IPS-20b (cell line): ENCODE results near the gene PRIMA1.

Experiments
- H3K27ac ChIP-seq: one replicate; pipeline ENCODE4 v1.5.1; 2013; ENCODE audit warnings: low read length
- H3K27me3 ChIP-seq: 2 replicates; pipeline ENCODE4 v1.6.1; 2013; ENCODE audit warnings: mild to moderate bottlenecking, low read length, inconsistent platforms; ENCODE audit not compliant: insufficient read depth
- H3K36me3 ChIP-seq: 2 replicates; pipeline ENCODE4 v1.6.1; 2013; ENCODE audit warnings: low read depth, mild to moderate bottlenecking, inconsistent platforms, low read length, moderate library complexity; ENCODE audit not compliant: insufficient read depth
- H3K4me1 ChIP-seq: 2 replicates; pipeline ENCODE4 v1.6.1; 2013; ENCODE audit warnings: mild to moderate bottlenecking, control low read depth, inconsistent platforms, low read length, moderate library complexity; ENCODE audit not compliant: insufficient read depth
- H3K4me3 ChIP-seq: 2 replicates; pipeline ENCODE4 v1.5.1; 2013; ENCODE audit warnings: mild to moderate bottlenecking, low read length, inconsistent platforms
- H3K9ac ChIP-seq: 2 replicates; pipeline ENCODE4 v1.6.1; 2013; ENCODE audit warnings: low read depth, mild to moderate bottlenecking, inconsistent platforms, low read length, moderate library complexity
- H3K9me3 ChIP-seq: 2 replicates; pipeline ENCODE4 v1.6.1; 2013; ENCODE audit warnings: mild to moderate bottlenecking, low read depth, low read length, inconsistent platforms; ENCODE audit not compliant: insufficient read depth

PRIMA1 gene

GRCh38 chr14:93775744-93776143, 12.5 kb downstream of the PRIMA1 start:
- Histone ChIP-seq H3K36me3 (peaks cover 8% of the 10 kb centered on the region; the same call in 1 of the 2 replicates), H3K27me3 (no peaks in the 10 kb centered on the region), H3K4me3 (no peak overlapping the region), H3K9ac (no peak overlapping the region), H3K27ac (no peak overlapping the region), H3K9me3 (no peaks in the 10 kb centered on the region), H3K4me1 (no peaks in the 10 kb centered on the region)

GRCh38 chr14:93775158-93775557, 13.1 kb downstream of the PRIMA1 start:
- H3K36me3 ChIP-seq: peaks cover 8% of the 10 kb centered on the region; the same call in 1 of the 2 replicates
- H3K27me3 ChIP-seq: no peaks in the 10 kb centered on the region
- no peak overlapping the region for H3K4me3 ChIP-seq
- no peak overlapping the region for H3K27ac ChIP-seq
- no peaks in the 10 kb centered on the region for H3K9me3 ChIP-seq
- H3K4me1 ChIP-seq: no peaks in the 10 kb centered on the region
- H3K9ac ChIP-seq: no peak overlapping the region

DNA sequence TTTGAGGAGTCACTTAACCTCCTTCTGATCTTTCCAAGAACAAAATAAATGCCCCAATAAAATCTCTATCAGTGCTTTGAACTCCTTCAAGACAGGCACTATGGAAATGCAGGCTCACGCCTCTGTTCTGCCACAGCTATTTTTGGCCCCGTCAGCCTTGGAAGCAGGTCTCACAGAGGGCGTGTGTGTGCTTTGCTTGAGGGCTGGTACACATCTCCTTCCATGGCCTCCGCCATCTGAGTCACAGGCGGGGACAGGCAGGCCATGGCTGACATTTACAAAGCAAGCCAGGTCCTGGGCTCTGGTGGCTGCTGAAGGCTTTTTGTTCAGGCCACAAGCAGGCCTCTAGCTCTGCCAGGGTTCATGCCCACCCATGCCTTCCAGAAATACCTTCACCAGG, 16.0 kb downstream of the PRIMA1 start:
- Histone ChIP-seq H3K36me3 (no peaks in the 10 kb centered on the region), H3K4me1 (no peaks in the 10 kb centered on the region), H3K27me3 (no peaks in the 10 kb centered on the region), H3K4me3 (no peak overlapping the region), H3K27ac (no peak overlapping the region), H3K9ac (no peak overlapping the region), H3K9me3 (no peaks in the 10 kb centered on the region)

DNA sequence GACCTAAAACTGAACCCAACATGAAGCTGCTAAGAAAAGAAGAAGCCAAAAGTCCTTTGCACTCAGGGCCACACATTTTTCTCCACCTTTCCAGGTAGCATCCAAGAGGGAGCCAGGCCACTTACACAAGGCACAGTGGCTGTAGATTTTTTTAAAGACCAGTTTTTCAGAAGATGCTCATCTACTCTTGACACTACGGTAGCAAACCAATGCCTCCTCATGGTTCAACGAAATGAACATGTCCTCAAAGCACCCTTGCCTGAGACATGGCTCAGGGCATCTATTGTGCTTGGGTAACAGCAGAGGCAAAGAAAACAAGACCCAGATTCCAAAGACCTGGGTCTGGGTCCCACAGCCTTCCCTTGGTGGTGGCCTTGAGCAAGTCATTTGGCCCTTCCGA, 22.3 kb downstream of the PRIMA1 start:
- Histone ChIP-seq H3K4me1 (0 out of 2 replicates have a peak, but pooled peaks cover 6% of the 10 kb centered on the region), H3K9me3 (no peaks in the 10 kb centered on the region), H3K27ac (no peak overlapping the region), H3K36me3 (no peaks in the 10 kb centered on the region), H3K9ac (no peak overlapping the region), H3K27me3 (no peaks in the 10 kb centered on the region), H3K4me3 (no peak overlapping the region)

DNA sequence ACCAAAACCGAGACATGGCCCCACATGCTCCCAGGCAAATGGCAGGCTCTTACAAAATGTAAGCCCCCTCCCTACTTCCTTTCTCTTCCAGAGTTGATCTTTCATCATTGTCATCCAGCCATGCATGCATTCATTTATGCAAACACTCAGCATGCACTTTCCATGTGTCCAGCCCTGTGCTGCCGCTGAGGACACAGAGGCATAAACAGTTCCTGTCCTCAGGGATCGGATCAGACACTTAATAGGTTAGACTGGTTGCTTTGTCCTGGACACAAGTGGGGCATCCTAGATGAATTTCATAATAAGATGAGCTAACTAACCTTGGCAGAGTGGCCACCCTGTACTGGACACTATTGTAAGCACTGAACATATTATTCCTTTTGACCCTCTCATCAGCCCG, 23.1 kb downstream of the PRIMA1 start:
- Histone ChIP-seq H3K4me3 (no peak overlapping the region), H3K27me3 (no peaks in the 10 kb centered on the region), H3K9me3 (no peaks in the 10 kb centered on the region), H3K4me1 (0 out of 2 replicates have a peak, but pooled peaks cover 6% of the 10 kb centered on the region), H3K9ac (no peak overlapping the region), H3K36me3 (no peaks in the 10 kb centered on the region), H3K27ac (no peak overlapping the region)

- 0 out of 2 replicates have a peak, but pooled peaks cover 6% of the 10 kb centered on the region for H3K4me1 ChIP-seq
- H3K4me3 ChIP-seq: no peak overlapping the region
- no peaks in the 10 kb centered on the region for H3K36me3 ChIP-seq
- H3K27me3 ChIP-seq: no peaks in the 10 kb centered on the region
- no peak overlapping the region for H3K27ac ChIP-seq
- H3K9ac ChIP-seq: no peak overlapping the region
- H3K9me3 ChIP-seq: no peaks in the 10 kb centered on the region
These were observed 24.1 kb downstream of the PRIMA1 start for GRCh38 chr14:93764211-93764659.

DNA sequence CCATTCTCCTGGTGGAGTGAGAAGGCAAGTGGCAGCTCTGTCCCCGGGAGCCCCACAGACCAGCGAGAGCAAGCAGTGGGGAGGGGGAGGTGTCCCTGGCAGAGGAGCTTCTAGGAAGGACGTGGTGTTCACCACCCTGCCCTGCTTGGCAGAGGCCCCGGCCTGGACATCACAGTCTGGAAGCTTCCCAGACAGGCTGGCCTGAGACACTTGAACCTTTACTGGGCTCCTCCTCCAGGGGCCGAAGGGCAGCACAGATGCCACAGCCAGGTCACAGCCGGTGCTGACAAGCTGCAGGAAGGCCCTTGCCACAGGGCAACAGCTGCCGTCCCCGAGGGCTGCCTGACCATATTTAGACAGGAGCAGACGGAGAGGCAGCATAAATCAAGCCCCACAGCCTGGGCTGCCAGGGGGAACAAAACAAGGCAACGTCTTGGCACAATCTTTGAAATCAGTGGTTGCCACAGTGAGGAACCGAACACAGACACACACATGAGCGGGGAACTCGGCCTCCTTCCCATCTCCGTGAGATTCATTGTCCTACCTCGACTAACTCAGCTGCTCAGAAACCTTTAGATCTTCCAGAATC, 28.5 kb downstream of the PRIMA1 start:
- Histone ChIP-seq H3K4me1 (0 out of 2 replicates have a peak, but pooled peaks cover 6% of the 10 kb centered on the region), H3K36me3 (no peaks in the 10 kb centered on the region), H3K27me3 (no peaks in the 10 kb centered on the region), H3K4me3 (no peak overlapping the region), H3K27ac (no peak overlapping the region), H3K9me3 (no peaks in the 10 kb centered on the region), H3K9ac (no peak overlapping the region)

- Histone ChIP-seq H3K9me3 (no peaks in the 10 kb centered on the region), H3K27me3 (no peaks in the 10 kb centered on the region), H3K4me3 (no peak overlapping the region), H3K4me1 (no peaks in the 10 kb centered on the region), H3K36me3 (no peaks in the 10 kb centered on the region), H3K27ac (no peak overlapping the region), H3K9ac (no peak overlapping the region)
These were observed 31.1 kb downstream of the PRIMA1 start for GRCh38 chr14:93757206-93757605.

GRCh38 chr14:93753647-93754046, 34.6 kb downstream of the PRIMA1 start:
- Histone ChIP-seq H3K4me1 (no peaks in the 10 kb centered on the region), H3K27ac (no peak overlapping the region), H3K27me3 (no peaks in the 10 kb centered on the region), H3K4me3 (no peak overlapping the region), H3K9me3 (no peaks in the 10 kb centered on the region), H3K9ac (no peak overlapping the region), H3K36me3 (no peaks in the 10 kb centered on the region)

DNA sequence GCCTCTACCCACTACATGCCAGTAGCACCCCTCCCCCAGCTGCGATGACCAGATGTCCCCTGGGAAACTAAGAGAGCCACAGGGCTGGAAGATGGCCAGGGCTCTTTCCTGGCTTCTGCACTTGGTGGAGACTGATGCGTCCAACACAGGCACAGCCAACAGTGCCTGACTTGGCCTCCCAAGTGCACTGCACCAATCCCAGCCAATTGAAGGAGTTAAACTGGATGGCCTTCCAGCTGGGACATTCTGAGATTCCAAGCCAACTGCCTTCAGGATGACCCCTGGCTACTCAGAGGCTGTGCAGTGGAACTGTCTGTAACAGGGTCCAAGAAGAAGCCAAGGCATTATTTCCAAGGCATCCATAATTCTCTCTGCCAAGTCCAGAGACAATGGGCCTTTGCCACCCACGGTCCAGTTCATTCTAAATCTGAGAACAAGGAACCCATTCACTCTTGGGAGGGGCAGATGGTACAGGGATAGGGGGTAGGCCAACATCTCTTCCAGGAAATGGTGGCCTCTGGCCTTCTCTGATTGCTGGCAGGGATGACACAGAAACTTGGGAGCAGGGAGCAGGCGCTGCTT, 35.2 kb downstream of the PRIMA1 start:
- H3K4me1 ChIP-seq: no peaks in the 10 kb centered on the region
- H3K27me3 ChIP-seq: no peaks in the 10 kb centered on the region
- no peak overlapping the region for H3K27ac ChIP-seq
- no peak overlapping the region for H3K9ac ChIP-seq
- H3K36me3 ChIP-seq: no peaks in the 10 kb centered on the region
- no peaks in the 10 kb centered on the region for H3K9me3 ChIP-seq
- H3K4me3 ChIP-seq: no peak overlapping the region

DNA sequence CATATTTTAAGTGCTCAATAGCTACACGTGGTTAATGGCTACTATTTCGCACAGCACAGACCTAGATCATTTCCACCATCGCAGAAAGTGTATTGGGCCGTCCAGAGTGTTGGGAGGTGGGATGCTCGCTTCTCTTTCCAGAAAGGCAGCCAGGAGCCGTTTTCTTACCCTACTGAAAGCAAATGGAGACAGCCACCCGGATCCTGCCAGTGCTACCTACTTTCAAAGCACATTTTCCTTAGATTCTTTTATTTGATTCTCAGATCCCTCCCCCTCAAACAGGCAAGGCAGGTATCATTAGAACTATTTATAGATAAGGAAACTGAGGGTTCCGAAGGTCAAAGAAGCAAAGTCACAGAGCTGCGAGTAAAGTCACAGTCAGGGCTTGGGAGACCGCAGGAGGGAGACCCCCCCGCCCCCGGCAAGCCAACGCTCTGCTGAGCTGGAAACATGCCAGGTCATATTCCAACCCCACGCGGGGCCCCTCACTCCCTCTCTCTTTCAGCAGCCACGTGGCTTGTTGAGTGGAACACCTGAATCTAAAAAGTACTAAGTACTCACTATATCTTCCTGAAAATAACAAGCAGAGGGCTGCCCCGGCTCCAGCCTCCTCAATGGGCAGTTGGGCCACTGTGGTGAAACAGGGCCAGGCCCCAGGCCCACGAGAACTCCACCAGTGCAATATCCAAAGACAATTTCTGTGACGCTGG, 36.2 kb downstream of the PRIMA1 start:
- Histone ChIP-seq H3K4me1 (no peaks in the 10 kb centered on the region), H3K9me3 (no peaks in the 10 kb centered on the region), H3K36me3 (no peaks in the 10 kb centered on the region), H3K9ac (no peak overlapping the region), H3K4me3 (no peak overlapping the region), H3K27me3 (no peaks in the 10 kb centered on the region), H3K27ac (no peak overlapping the region)

DNA sequence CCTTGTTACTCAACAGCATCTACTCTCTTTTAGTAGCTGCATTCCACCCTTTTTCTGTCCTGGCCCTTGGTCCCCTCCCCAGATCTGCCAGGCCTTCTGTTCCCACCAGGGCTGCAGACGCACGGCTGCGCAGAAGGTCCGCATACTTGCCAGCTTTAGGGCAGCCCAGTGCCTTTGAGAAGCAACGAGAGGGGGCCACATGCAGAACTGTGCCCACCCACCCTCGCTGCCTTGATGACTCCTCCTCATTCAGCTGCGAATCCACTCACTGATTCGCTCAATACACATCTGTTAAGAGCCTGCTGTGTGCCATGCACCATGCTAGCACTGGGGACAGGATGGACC, 39.2 kb downstream of the PRIMA1 start:
- Histone ChIP-seq H3K4me3 (no peak overlapping the region), H3K27ac (no peak overlapping the region), H3K36me3 (no peaks in the 10 kb centered on the region), H3K9me3 (no peaks in the 10 kb centered on the region), H3K4me1 (no peaks in the 10 kb centered on the region), H3K27me3 (no peaks in the 10 kb centered on the region), H3K9ac (no peak overlapping the region)
